HL-60 (cell line): ENCODE results near the gene WDFY4.

ENCODE experiments used
- CTCF ChIP-seq: IDR thresholded peaks from one replicate; pipeline ENCODE4 v1.5.1; 2011; ENCODE audit warnings: low read length, control low read depth, inconsistent platforms; ENCODE audit not compliant: insufficient read depth
- POLR2AphosphoS5 ChIP-seq: IDR thresholded peaks from 2 replicates; pipeline ENCODE4 v1.6.1; 2012; ENCODE audit warnings: low read depth
- REST ChIP-seq: IDR thresholded peaks from 2 replicates; pipeline ENCODE4 v1.6.1; 2012; ENCODE audit warnings: low read depth; ENCODE audit not compliant: insufficient replicate concordance

- TF ChIP-seq CTCF (no peak), POLR2AphosphoS5 (no peak), REST (no peak)
Measured at GRCh38 chr10:48964038-48964437, 279.4 kb downstream of the WDFY4 start.
